HuH-7.5 (cell line): ENCODE results near the gene TDRD1.

Source experiments
- DNase-seq: peaks from one replicate; pipeline ENCODE4 v3.0.0; 2011; ENCODE audit warnings: low spot score

TDRD1 gene

DNA sequence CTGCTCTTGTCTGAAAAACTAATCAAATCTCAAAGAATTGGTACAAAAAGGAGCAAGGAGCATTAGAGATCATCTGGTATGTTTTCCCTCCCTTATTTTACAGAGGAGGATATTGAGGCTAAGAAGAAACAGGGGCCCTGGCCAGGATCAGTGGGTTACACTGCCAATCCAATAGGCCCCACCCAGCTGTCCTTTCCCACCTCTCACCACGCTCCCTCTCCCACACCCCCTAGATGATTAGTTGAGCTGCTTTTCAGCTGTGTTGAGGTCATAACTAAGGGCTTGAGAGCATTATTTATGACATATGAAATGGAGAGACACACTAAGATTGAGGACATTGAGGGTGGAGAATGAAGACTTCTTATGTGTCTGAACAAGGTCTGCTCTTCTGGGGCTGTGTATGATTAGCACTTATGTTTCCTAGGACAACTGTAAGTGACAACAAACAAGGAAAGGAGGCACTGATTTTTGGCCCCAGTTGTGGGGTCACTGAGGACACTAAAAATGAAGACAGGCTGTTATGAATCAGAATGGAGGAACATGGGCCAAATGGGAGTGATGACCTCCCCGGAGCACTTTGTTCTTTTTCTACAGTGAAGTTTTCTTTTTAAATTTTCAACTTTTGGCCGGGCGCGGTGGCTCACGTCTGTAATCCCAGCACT lies 86.4 kb downstream of the TDRD1 start:
- DNase-seq: no peak

DNA sequence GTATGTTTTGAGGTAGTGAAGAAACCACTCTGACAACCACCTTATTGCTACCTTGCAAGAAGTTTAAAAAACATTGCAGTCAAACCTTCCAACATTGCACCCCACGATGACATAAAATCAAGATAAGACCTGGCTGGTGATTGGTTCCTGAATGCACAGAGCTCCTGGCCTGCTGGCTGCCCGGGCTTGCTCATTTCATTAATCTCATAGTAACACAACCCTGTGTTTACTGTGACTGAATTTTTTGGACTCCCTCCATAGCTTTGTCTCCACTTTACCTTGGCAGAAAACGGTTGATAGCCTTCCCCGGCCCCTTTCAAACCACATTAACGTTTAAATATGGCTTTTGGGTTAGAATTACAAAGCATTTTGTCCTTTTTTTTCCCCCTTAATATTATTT lies 87.4 kb downstream of the TDRD1 start:
- no peak for DNase-seq

DNA sequence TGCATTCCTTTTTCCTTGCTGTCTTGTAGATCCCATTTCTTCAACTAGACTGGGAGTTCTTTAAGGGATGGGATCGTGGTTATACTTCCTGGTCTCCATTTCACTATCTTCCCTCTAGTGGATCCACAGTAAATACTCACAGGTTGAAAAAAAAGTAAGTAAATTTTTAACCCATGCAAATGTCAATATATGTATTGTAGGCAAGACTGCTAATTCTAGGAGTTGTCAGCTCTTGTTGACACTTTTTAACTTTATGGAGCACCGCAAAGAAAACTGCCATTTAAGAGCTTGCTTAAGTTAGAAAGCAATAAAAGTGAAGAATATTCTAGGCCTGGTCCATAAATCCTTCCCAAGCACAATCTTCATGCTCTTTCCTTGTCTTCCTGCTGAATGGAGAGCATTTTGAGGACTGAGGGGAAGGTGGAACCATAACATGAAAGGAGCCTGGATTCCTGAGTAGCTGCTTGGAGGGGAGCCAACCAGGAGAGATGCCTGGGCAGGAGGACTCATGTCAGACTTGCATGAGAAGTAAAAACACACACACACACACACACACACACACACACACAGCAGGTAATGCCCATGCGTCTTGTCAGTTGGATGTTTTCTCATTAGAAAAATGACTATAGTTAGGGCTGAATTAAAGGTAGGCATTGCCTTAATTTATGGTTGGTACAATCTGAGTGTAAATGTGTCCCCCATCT lies 92.1 kb downstream of the TDRD1 start:
- no peak for DNase-seq

GRCh38 chr10:114271779-114272167 lies 92.6 kb downstream of the TDRD1 start:
- DNase-seq: no peak

- DNase-seq: no peak
These were observed 93.5 kb downstream of the TDRD1 start for GRCh38 chr10:114272696-114273095.

DNA sequence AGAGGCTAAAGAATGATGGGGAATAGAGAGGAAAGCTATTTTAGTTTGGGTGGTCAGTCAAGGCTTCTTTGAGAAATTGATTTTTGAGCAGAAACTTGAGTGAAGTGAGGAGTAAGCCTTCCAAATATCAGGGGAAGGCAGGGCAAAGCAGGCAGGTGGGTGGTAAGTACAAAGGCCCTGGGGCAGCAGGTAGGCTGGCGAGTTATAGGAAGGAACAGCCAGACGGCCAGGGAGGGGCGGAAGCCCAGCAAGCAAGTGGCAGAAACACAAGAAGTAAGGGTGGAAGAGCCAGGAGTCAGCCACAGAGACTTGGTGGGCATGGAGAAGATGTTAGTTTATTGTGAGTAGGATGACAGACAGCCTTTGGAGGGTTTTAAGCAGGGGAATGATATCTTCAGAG lies 94.8 kb downstream of the TDRD1 start:
- no peak for DNase-seq

GRCh38 chr10:114274616-114275453 lies 95.7 kb downstream of the TDRD1 start:
- no peak for DNase-seq

DNA sequence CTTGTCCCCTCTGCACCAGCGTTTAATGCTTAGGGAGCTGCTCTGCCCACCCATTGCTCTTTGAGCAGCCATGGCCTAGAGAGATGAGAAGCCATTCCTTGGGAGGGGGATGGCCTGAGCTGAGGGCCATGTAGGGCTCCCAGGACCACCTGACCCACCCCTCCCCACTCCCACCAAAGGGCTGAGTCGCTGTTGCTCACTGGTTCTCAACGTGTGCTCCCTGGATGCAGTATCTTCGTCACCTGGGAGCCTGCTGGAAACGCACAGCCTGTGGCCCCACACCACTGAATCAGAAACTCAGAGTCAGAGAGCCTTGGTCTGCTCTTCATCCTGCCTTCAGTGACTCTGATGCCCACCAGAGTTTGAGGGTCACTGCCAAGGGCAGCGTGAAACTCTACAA lies 96.9 kb downstream of the TDRD1 start:
- no peak for DNase-seq

DNA sequence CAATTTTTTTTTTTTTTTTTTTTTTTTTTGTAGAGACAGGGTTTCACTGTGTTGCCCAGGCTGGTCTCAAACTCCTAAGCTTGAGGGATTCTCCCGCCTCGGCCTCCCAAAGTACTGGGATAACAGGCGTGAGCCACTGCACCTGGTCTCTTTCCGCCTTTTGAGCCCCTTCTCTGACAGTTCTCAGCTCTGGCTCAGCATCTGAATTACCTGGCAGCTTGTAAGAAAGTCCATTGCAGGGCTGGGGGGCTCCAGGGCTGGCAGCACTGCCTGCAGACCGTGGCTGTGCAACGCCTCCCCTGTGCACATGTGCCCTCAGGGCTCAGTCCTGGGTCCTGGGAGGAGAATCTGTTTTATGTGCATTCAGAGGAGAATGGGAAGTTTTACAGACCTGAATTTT lies 97.5 kb downstream of the TDRD1 start:
- DNase-seq: no peak

DNA sequence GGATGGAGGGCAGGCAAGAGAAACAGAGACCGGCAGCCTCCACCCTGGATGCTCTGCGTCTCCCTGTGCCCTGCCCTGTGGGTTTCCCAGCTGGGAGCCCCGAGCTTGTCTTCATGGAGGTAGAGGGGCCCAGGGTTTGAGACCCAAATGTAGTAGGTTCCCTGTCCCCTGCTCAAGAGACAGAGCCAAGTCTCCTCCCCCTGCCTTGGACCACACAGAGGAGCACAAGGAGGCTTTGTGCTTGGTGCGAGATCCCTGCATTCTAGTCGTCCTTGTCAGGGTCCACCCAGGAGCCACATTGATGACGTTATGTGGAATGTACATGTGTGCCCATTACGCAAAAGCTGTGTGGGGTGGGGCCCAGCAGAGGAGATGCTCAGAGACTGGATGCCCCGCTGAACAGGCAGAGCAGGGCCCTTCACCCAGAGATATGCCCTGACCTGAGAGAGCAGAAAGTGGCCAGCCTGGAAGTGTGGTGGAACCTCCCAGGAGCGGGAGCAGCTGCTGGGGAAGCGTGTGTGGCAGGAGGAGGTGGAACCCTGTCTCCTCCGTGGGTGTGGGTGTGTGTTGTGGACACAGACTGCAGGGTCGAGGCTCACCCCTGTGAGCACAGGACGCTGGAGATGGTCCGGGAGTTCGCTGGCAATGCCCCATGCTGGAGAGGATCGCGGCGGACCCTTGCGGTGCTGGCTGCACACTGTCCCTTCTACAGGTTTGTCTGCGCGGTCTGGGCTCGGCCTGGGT lies 99.2 kb downstream of the TDRD1 start:
- no peak for DNase-seq

DNA sequence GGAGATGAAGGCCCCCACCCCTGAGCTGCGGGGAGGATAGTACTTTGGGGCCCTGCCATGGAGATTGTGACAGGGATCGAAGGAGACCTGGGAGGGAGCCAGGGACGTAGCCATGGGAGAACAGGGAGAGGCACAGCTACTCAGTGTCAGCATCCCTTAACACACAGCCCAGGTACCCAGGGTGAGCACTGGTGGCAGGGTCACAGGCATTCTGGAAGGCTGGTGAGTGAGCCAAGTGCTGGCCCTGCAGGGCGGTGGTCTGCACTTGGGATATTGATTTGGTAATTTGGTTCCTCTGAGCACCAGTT lies 99.7 kb downstream of the TDRD1 start:
- DNase-seq: no peak

GRCh38 chr10:114279289-114279688 lies 100.1 kb downstream of the TDRD1 start:
- no peak for DNase-seq

DNA sequence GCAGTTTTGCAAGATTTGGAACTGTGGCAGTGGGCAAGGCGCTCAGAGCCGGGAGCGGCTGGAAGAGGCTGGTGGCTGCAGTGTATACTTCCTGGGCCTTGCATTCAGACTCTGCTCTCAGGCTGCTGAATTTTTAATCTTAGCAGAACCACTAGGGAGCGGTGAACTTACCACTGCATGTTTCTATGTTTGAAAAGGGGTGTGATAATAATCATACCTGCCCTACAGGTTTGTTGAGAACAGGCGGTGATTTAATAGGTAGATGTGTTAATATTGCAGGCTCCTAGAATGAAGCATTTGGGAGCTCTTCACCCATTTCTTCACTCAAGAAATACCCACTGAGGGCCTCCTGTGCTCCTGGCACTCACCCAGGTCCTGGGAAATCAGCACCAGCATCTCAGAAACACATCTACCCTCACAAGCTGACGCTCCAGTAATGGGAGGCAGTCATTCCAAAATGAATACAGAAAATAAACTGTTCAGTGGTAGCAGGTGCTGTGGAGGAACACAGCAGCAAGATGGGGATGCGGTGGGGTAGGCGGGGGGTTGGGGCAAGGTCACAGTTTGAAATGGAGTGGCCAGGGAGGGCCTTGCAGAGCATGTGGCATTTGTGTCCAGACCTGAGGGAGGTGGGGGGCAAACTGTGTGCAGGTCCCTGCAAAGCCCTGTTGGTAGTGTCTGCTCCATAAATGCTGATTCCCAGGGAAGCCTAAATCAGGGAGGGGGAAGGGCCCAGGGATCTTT lies 100.9 kb downstream of the TDRD1 start:
- DNase-seq: no peak

- DNase-seq: no peak
These were observed 101.9 kb downstream of the TDRD1 start for GRCh38 chr10:114281006-114281405.

DNA sequence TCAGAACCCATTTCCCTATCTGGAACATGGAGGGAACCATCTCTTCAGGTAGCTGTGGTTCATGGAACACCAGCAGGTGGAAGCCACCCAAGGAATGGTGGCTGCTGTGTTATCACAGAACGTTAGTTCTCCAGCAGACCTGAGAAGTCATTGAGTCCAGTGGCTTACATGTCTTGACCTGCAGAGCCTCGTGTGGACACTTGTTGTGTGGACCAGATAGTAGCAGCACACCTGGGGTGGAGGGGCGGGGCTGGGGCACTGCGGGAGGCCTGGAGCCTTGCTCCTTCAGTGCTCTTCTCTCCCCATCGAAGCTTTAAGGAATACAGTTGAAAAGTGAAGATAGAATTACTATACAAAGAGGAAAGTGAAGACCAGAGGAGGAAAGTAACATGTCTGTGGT lies 102.3 kb downstream of the TDRD1 start:
- DNase-seq: no peak
